ENCODE data around the gene ZFPM1.

The ZFPM1 gene

GRCh38 chr16:88453217-88453531 lies at the start of gene ZFPM1:
Gene ZFPM1 (plus strand): TSS chr16:88453280. CDS start chr16:88453639, 359 bp downstream.
- DNase-seq (ENCODE audit: low read depth in 2 of 2): no peak

DNA sequence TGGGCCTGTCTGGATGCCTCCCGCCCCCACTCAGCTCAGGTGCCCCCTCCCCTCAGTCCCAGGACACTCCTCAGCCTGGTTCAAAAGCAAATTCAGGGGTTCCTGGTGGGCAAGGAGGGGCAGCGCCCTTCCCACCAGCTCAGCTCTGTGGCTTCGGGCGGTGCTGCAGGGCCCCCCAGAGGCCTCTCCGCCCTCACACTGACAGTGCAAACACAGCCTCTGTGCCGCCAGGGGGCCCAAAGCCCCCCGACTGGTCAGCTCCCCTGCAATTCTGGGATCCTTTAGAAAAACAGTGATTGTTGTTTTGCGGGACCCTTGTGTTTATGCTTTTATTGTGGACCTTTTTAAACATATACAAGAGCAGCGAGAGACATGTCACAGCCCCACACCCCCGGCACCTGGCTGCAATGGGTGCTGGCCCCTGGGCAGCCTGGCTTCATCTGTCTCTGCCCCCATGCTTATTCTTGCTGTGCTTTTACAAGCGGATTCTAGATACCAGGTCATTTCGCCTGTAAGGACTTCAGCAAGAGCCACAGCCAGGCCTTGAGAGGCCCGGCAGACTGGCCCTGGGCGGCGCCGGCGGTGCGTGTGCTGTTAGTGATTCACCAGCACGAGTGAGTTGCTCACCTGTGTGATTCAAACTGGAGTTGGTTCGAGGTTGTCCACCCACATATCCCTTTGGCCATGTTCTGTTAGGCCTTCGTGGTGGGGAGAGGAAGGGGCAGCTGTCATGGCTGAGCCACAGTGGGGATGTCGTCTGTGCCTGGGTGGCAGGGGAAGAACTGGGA lies 49.1 kb upstream of the ZFPM1 start:
- no peak for DNase-seq (ENCODE audit: low read depth in 2 of 2)

- DNase-seq (ENCODE audit: low read depth in 2 of 2): no peak
Measured at GRCh38 chr16:88404769-88405168, 48.3 kb upstream of the ZFPM1 start.

DNA sequence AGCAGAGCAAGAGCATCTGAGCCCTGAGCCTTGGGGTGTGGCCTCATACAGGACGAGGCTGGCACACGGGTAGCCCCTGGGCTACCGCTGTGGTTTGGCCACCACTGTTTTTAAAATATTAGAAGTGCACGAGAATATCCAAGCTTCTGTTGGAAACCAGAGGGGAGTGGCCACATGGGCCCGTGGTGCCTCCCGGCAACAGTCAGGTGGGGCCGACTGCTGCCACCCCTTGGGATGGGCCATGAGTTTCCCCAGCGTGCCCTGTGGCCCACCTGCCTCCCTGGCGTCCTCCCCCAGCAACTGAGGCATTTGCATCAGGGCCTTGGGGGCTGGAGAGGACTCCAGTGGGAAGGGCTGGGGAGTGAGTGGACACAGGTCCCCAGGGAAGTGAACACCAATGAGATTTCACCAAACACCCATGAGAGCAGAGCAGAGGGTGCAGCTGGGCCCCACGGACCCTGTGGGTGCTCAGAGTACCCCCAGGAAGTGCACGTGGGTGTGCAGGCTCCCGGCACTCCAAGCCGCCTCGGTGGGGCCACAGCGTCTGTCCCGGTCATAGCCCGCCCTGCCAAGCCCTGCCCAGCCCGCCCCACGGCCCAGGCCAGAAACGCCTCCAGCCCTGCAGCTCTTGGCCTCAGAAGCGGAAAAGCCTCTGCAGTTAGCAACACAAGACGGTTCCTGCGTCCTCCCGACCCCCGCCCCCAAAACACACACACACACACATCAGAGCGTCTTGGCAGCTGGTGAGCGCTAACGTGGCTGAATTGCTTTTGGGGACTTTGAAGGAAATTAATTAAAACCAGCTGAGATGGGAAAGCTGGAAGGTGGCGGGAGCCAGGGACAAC lies 47.6 kb upstream of the ZFPM1 start:
- DNase-seq (ENCODE audit: low read depth in 2 of 2): no peak

- no peak for DNase-seq (ENCODE audit: low read depth in 2 of 2)
Measured at GRCh38 chr16:88406096-88407041, 46.7 kb upstream of the ZFPM1 start.

- no peak for DNase-seq (ENCODE audit: low read depth in 2 of 2)
Measured at GRCh38 chr16:88407042-88407420, 46.0 kb upstream of the ZFPM1 start.

- no peak for DNase-seq (ENCODE audit: low read depth in 2 of 2)
Measured at GRCh38 chr16:88407807-88408206, 45.3 kb upstream of the ZFPM1 start.

DNA sequence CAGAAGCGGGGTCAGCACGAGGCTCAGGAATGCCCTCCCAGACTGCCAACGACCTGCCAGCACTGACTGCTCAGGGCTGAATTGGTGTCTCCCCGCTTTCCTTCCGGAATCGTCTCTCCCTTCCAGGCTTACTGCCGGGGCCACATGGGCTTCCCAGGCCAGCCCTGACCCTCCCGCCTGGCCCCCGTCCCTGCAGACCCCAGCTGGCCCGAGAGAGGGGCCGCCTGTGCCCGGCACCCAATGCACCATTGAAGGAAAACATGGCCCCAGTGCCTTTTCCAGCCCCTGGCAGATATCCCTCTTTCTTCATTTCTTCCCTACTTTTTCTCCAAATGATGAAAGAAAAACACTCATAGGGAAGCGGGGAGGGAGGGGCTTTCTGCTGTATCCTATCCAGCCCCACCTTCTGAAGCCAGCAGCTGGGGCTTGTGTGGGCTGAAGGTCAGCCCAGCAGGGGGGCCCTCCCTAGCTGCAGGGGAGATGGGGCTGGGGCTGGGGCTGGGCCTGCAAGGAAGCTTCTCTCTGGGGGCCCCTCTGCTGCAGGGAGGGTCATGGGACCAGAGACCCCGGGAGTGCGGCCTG lies 44.4 kb upstream of the ZFPM1 start:
- DNase-seq (ENCODE audit: low read depth in 2 of 2): no peak

GRCh38 chr16:88409296-88410065 lies 43.6 kb upstream of the ZFPM1 start:
- no peak for DNase-seq (ENCODE audit: low read depth in 2 of 2)

GRCh38 chr16:88410297-88410968 lies 42.6 kb upstream of the ZFPM1 start:
- peak in 1 of 2 donors; percentile 4 for DNase-seq (ENCODE audit: low read depth in 2 of 2)

GRCh38 chr16:88411951-88412576 lies 41.0 kb upstream of the ZFPM1 start:
- no peak for DNase-seq (ENCODE audit: low read depth in 2 of 2)

- no peak for DNase-seq (ENCODE audit: low read depth in 2 of 2)
Measured at GRCh38 chr16:88412766-88413165, 40.3 kb upstream of the ZFPM1 start.

- no peak for DNase-seq (ENCODE audit: low read depth in 2 of 2)
Measured at GRCh38 chr16:88413231-88413630, 39.8 kb upstream of the ZFPM1 start.

- no peak for DNase-seq (ENCODE audit: low read depth in 2 of 2)
Measured at GRCh38 chr16:88413631-88414030, 39.4 kb upstream of the ZFPM1 start.

GRCh38 chr16:88414521-88415380 lies 38.3 kb upstream of the ZFPM1 start:
- DNase-seq (ENCODE audit: low read depth in 2 of 2): no peak

- DNase-seq (ENCODE audit: low read depth in 2 of 2): no peak
Measured at GRCh38 chr16:88415381-88415705, 37.7 kb upstream of the ZFPM1 start.

DNA sequence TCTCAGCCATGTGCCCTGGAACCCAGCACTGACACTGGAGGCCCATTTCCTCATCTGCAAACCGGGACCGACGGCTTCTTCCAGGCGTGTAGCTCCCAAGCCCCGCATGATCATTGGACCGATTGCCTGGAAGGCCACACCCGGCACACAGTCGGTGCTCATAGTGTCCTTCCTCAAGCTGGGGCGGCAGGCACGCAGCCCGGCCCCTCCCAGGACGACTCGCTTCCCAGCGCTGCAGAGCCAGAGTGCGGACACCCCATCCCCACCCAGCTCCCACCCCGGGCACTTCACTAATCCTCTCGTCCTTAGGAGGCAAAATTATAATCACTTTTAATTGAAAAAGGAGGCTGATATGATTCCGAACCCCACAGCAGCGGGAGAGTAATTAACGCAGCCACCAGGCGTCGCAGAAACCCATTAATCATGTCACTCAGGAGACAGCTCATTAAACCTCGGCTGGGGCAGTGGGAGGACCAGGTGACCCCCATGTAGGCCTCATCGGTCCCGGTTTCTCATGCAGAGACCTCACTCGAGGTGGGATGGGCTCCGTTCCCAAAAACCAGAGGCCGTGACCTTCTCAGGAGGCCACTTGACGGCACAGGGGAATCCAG lies 37.3 kb upstream of the ZFPM1 start:
- DNase-seq (ENCODE audit: low read depth in 2 of 2): no peak

DNA sequence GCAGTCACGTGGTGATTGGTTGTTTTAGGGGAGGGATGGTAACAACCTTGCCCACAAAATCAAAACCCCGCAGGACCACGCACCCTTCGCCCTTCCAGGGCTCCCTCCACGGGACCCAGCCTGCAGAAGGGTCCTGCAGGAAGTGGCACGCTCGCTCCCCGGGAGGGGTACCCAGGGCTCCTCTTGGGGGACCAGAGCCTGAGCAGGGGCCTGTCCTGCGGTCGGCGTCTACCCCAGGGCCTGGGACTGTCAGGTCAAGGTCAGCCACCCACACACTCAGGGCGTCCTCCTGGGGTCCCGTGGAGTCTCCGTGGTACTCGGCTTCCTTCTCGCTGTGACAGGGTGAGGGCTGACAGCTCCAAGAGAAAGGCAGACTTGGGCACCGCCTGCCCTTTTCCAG lies 36.4 kb upstream of the ZFPM1 start:
- no peak for DNase-seq (ENCODE audit: low read depth in 2 of 2)

All from activated CD8-positive, alpha-beta memory T cell treated with anti-CD3 and anti-CD28 coated beads for 4 hours (primary cell).